Esophagus squamous epithelium (tissue), 5 donors: ENCODE results near the gene CTTNBP2NL. TPM values are rescaled to one million over a fixed set of nuclear protein-coding genes. Genes with fewer than 3 reads are reported as not detected.

Experiments
- DNase-seq: peaks from one replicate; lab custom pipeline; 2025; lab: John Stamatoyannopoulos, UW
- H3K27ac ChIP-seq, 4 donors: fragments of 200-600 bp; sonication (generic); one replicate each; pipeline ENCODE4 v1.5.1; 2016 to 2019; ENCODE audit warnings: mild to moderate bottlenecking in 1 of 4
- H3K27me3 ChIP-seq, 4 donors: fragments of 200-600 bp; sonication (generic); 1 replicate in 3 of 4; 2 replicates in 1 of 4; pipeline versions ENCODE4 v1.5.1 to v1.6.0; 2017 to 2021; ENCODE audit warnings: antibody characterized with exemption in 1 of 4
- H3K36me3 ChIP-seq, 3 donors: fragments of 200-600 bp; sonication (generic); one replicate each; pipeline ENCODE4 v1.5.1; 2016 to 2019
- H3K4me1 ChIP-seq, 3 donors: fragments of 200-600 bp; sonication (generic); one replicate each; pipeline ENCODE4 v1.5.1; 2017 to 2019
- H3K4me3 ChIP-seq, 4 donors: fragments of 200-600 bp; sonication (generic); 1 replicate in 3 of 4; 2 replicates in 1 of 4; pipeline ENCODE4 v1.5.1; 2016 to 2019; ENCODE audit warnings: mild to moderate bottlenecking in 2 of 4, moderate library complexity in 1 of 4
- H3K9me3 ChIP-seq, 3 donors: fragments of 200-600 bp; sonication (generic); one replicate each; pipeline ENCODE4 v1.5.1; 2016 to 2019
- POLR2A ChIP-seq, 4 donors: fragments of 450-650 bp; IDR thresholded peaks; one replicate each; pipeline ENCODE4 v1.6.1; 2017; ENCODE audit warnings: antibody characterized with exemption in 4 of 4, mild to moderate bottlenecking in 4 of 4, moderate library complexity in 3 of 4
- WGBS, 2 donors: methylation state at CpG; one replicate each; pipeline ENCODE4 v1.1.5; 2018; 5-methylcytosine and 5-hydroxymethylcytosine counted together
- intact Hi-C: fragments of 100-400 bp; cut with DNase I; formaldehyde crosslinking; loops from one replicate; pipeline ENCODE4 v1.15.0; 2022
- total RNA-seq, 4 donors: library from RNA; depleted of rRNA; stranded (reverse); fragments of >200 nt; gene quantifications; one replicate each; pipeline ENCODE4 v1.1.0, GENCODE V29; 2016
- TF ChIP-seq, protein P1 (sequence below), 6 experiments: fragments of 450-650 bp in 4 of 6; fragments of 200-600 bp in 2 of 6; sonication (generic) in 2 of 6; IDR thresholded peaks; one replicate each; pipeline ENCODE4 v1.5.1; 2016 to 2019; ENCODE audit warnings: antibody characterized with exemption in 6 of 6, mild to moderate bottlenecking in 4 of 6, moderate library complexity in 4 of 6
- donor health status: DM: yes; HTN: yes; CAD: no.

CTTNBP2NL gene
- total RNA-seq, 4 donors from 2014 or later: 19.6 to 26.3 (median 22.8) TPM

DNA sequence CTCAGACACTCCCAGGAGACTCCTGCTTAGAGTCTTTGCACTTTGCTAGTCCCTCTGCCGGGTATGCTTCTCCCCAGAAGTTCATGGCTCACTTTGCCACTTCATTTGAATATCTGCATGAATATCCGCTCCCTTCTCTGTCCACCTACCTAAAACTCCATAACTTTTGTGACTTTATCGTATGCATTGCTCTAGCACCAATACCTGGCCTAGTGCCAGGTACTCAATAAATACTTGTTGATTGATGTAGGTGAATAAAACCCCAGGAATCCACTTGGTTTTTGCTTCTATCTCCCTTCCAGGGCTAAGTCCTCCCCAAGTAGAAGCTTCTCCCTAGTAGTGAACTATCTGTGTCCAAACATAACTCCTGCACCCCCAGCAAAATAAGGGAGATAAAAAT lies 27.8 kb upstream of the CTTNBP2NL start:
- Histone ChIP-seq H3K36me3 (no peaks in the 10 kb centered on the region), H3K27me3 (peaks cover 0 to 30% (median 0%) of the 10 kb centered on the region in 4 donors), H3K4me1 (peaks cover 0 to 5% (median 0%) of the 10 kb centered on the region in 3 donors), H3K4me3 (no peak overlapping the region), H3K9me3 (no peaks in the 10 kb centered on the region), H3K27ac (no peak overlapping the region)
- no peak for TF ChIP-seq POLR2A (IDR thresholded peaks at IDR 0.05)
- DNase-seq: no peak
- WGBS, 2 donors: 77 to 85% methylated on average over 3 of the region's 3 CpGs
- intact Hi-C loops: loop anchor here (5.0 kb wide), 1 partner anchor 66 kb away; no protein-coding TSS in a partner anchor

DNA sequence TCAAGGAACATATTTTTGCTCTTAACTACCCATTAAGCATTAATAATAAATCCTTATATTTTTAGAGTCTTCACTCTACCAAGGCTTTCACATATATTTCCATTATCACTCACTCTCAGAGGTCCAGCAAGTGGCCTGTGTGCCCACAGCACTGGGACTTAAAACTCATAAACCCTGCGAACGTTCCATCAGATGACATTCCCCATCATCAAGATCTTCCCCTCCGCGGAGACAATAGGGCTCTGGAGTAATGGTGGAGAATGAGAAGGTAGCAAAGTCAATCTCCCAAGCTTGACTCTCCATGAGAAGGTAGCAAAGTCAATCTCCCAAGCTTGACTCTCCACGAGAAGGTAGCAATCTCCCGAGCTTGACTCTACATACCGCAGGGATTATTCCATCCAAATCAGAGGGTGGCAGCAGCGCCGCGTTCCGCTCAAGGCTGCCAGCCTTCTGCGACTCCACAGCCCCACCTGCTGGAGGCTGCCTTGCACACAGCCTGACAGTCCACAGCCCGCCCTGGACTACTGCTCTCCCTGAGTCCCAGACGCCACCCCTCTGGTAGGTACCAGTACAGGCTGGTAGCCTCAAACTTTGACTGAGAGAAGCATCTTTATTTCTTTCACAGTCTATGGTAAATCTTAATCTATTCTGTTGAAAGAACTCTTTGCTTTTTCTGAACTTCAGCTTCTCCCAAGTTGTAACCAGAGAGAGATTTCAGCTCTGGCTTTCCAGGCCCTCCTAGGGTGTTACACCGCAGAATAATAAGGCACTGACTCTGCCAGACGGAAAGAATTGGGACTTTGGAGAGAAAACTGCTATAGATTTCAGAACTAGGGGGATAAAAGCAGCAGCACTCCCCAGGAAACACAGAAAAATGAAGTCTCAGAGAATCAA lies 26.4 kb upstream of the CTTNBP2NL start:
- peaks cover 0 to 30% (median 0%) of the 10 kb centered on the region in 4 donors for H3K27me3 ChIP-seq
- WGBS, 2 donors: 26 to 32% methylated on average over 5 to 10 of the region's 16 CpGs
- TF ChIP-seq, protein P1, sequence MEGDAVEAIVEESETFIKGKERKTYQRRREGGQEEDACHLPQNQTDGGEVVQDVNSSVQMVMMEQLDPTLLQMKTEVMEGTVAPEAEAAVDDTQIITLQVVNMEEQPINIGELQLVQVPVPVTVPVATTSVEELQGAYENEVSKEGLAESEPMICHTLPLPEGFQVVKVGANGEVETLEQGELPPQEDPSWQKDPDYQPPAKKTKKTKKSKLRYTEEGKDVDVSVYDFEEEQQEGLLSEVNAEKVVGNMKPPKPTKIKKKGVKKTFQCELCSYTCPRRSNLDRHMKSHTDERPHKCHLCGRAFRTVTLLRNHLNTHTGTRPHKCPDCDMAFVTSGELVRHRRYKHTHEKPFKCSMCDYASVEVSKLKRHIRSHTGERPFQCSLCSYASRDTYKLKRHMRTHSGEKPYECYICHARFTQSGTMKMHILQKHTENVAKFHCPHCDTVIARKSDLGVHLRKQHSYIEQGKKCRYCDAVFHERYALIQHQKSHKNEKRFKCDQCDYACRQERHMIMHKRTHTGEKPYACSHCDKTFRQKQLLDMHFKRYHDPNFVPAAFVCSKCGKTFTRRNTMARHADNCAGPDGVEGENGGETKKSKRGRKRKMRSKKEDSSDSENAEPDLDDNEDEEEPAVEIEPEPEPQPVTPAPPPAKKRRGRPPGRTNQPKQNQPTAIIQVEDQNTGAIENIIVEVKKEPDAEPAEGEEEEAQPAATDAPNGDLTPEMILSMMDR (IDR thresholded peaks at IDR 0.05): peak; percentile 93 to 97 (median 95)
- no peak for TF ChIP-seq POLR2A (IDR thresholded peaks at IDR 0.05)
- H3K4me3 ChIP-seq: no peak overlapping the region
- H3K27ac ChIP-seq: no peak overlapping the region
- DNase-seq: peak; percentile 39
- no peaks in the 10 kb centered on the region for H3K36me3 ChIP-seq
- H3K4me1 ChIP-seq: peaks cover 0 to 5% (median 0%) of the 10 kb centered on the region in 3 donors
- intact Hi-C loops: loop anchor here (5.0 kb wide), 1 partner anchor 67 kb away; no protein-coding TSS in a partner anchor
- no peaks in the 10 kb centered on the region for H3K9me3 ChIP-seq

DNA sequence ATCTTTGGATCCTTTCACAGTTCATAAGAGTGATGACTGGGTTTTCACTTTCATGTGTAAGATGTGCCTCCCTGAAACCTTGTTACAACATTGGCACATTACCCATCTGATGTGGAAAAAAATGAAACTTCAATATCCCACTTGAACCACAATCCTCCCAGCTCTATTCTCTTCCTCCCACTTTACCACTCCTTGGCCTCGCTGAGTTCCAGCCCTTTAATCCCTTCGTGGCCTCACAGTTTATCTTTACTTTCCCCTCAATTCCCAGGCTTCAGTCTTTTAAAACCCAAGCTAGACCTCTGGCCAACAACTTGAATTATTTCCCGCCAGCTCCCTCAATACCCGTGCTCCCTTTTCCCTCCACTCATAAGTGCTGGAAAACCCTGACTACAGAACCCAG lies 25.0 kb upstream of the CTTNBP2NL start:
- TF ChIP-seq, protein P1 (IDR thresholded peaks at IDR 0.05): no peak
- TF ChIP-seq POLR2A (IDR thresholded peaks at IDR 0.05): no peak
- intact Hi-C loops: no loop called here
- Histone ChIP-seq H3K4me1 (peaks cover 0 to 5% (median 0%) of the 10 kb centered on the region in 3 donors), H3K9me3 (no peaks in the 10 kb centered on the region), H3K4me3 (no peak overlapping the region), H3K27ac (no peak overlapping the region), H3K36me3 (no peaks in the 10 kb centered on the region), H3K27me3 (peaks cover 0 to 30% (median 0%) of the 10 kb centered on the region in 4 donors)
- no peak for DNase-seq
- WGBS, 2 donors: 63 to 68% methylated on average over 4 of the region's 4 CpGs

DNA sequence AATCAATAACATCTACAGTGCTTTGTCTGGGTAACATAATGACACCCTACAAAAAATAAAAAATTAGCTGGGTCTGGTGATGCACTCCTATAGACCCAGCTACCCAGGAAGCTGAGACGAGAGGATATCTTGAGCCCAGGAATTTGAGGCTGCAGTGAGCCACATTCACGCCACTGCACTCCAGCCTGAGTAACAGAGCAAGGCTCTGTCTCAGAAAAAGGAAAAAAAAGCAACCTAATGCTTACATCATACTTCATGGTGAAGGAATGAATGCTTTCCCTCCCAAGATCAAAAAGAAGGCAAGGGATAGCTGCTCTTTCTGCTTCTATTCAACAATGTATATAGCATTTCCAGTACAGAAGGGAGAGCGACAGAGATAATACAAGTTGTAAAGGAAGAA lies 24.2 kb upstream of the CTTNBP2NL start:
- WGBS, 2 donors: 88 to 93% methylated on average over 3 of the region's 3 CpGs
- H3K36me3 ChIP-seq: no peaks in the 10 kb centered on the region
- DNase-seq: no peak
- no peaks in the 10 kb centered on the region for H3K9me3 ChIP-seq
- peaks cover 0 to 5% (median 0%) of the 10 kb centered on the region in 3 donors for H3K4me1 ChIP-seq
- H3K27ac ChIP-seq: no peak overlapping the region
- no peak overlapping the region for H3K4me3 ChIP-seq
- H3K27me3 ChIP-seq: peaks cover 0 to 34% (median 0%) of the 10 kb centered on the region in 4 donors
- intact Hi-C loops: no loop called here
- TF ChIP-seq, protein P1 (IDR thresholded peaks at IDR 0.05): no peak
- TF ChIP-seq POLR2A (IDR thresholded peaks at IDR 0.05): no peak

DNA sequence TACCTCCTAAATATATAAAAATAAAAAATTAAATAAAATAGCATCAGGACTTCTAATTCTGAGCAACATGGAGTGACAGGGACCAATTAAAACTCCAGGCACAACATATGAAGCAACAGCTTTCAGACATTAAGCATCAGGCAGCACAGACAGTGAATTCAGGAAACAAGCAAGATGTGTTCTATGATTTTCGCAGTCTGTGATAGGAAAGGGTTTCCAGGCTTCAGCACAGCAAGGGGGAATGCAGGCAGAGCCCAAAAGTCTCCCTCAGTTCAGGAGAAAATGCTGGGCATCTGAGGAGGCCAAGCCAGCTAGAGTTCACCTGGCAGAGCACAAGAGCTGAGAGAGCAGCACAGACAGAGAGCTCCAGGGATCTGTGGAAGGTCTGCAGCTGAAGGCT lies 22.2 kb upstream of the CTTNBP2NL start:
- H3K9me3 ChIP-seq: no peaks in the 10 kb centered on the region
- intact Hi-C loops: no loop called here
- no peak overlapping the region for H3K4me3 ChIP-seq
- peaks cover 0 to 39% (median 0%) of the 10 kb centered on the region in 4 donors for H3K27me3 ChIP-seq
- WGBS, 2 donors: 69 to 88% methylated on average over 1 of the region's 1 CpG
- no peak for DNase-seq
- H3K27ac ChIP-seq: no peak overlapping the region
- no peaks in the 10 kb centered on the region for H3K36me3 ChIP-seq
- peaks cover 0 to 5% (median 0%) of the 10 kb centered on the region in 3 donors for H3K4me1 ChIP-seq
- TF ChIP-seq, protein P1 (IDR thresholded peaks at IDR 0.05): no peak
- TF ChIP-seq POLR2A (IDR thresholded peaks at IDR 0.05): no peak
